Kidney (tissue), 14 donors: ENCODE results near the gene GFPT2. TPM values are rescaled to one million over a fixed set of nuclear protein-coding genes. Genes with fewer than 3 reads are reported as not detected.
A peak's percentile ranks its signal among the peaks of the same experiment; 100 is the strongest.

Experiments
- DNase-seq, 5 donors: peaks; one replicate each; pipeline ENCODE4 v3.0.0-alpha.2; 2013 to 2020
- FAIRE-seq: peaks from 2 replicates; lab custom pipeline; 2012; peaks lifted over from hg19 to GRCh38; lab: Jason Lieb, UNC
- H3K27ac ChIP-seq, 2 donors: one replicate each; pipeline ENCODE4 v1.7.0; 2013; ENCODE audit warnings: low read depth in 2 of 2, low read length in 2 of 2, inconsistent platforms in 1 of 2
- H3K27me3 ChIP-seq: one replicate; pipeline ENCODE4 v1.7.1; 2013; ENCODE audit warnings: low read length, inconsistent platforms; ENCODE audit not compliant: control insufficient read depth, insufficient read depth
- H3K36me3 ChIP-seq, 3 donors: one replicate each; pipeline versions ENCODE4 v1.7.0 to v1.7.1; 2013; ENCODE audit warnings: low read length in 3 of 3, control low read depth in 1 of 3, inconsistent platforms in 1 of 3; ENCODE audit not compliant: insufficient read depth in 3 of 3, control insufficient read depth in 2 of 3
- H3K4me1 ChIP-seq, 3 donors: one replicate each; pipeline versions ENCODE4 v1.7.0 to v1.7.1; 2013; ENCODE audit warnings: low read length in 3 of 3, inconsistent platforms in 1 of 3, low read depth in 1 of 3; ENCODE audit not compliant: control insufficient read depth in 2 of 3, insufficient read depth in 2 of 3
- H3K4me3 ChIP-seq, 3 donors: one replicate each; pipeline versions ENCODE4 v1.7.0 to v1.8.1; 2013; ENCODE audit warnings: low read length in 3 of 3, control low read depth in 1 of 3, inconsistent platforms in 1 of 3
- H3K9ac ChIP-seq, 3 donors: one replicate each; pipeline versions ENCODE4 v1.7.0 to v1.7.1; 2013; ENCODE audit warnings: low read length in 3 of 3, control low read depth in 1 of 3, inconsistent platforms in 1 of 3
- H3K9me3 ChIP-seq, 3 donors: one replicate each; pipeline versions ENCODE4 v1.7.0 to v1.7.1; 2013; ENCODE audit warnings: low read length in 3 of 3, control low read depth in 1 of 3, inconsistent platforms in 1 of 3; ENCODE audit not compliant: control insufficient read depth in 2 of 3, insufficient read depth in 1 of 3
- CTCF ChIP-seq: IDR thresholded peaks from 3 replicates; pipeline ENCODE4 v1.5.1; 2012; ENCODE audit warnings: mild to moderate bottlenecking, moderate library complexity, borderline replicate concordance; ENCODE audit not compliant: insufficient read depth; ENCODE audit errors: extremely low read depth
- intact Hi-C: fragments of 100-400 bp; cut with DNase I; formaldehyde crosslinking; loops from one replicate; pipeline ENCODE4 v1.11.1; 2022
- polyA plus RNA-seq: library from polyadenylated mRNA; stranded (reverse); fragments of 350-450 nt; fragmentation: Illumina TruSeq; extraction: RNeasy Lipid Tissue Mini Kit (QIAGEN cat#74804); gene quantifications from one replicate; pipeline ENCODE4 v1.2.3, GENCODE V29; 2014; ENCODE audit warnings: low read depth, low replicate concordance; ENCODE audit not compliant: insufficient read depth
- total RNA-seq: library from RNA; stranded (reverse); fragmentation: NEBNext Ultra II Directional; extraction: Animal tissue kit (Norgen Biotek cat#: 25700); gene quantifications from one replicate; pipeline ENCODE4 v1.2.1, GENCODE V29; 2021
- donor health status: control.
- donor health status: control.
- donor health status: control.
- donor health status: control.
- donor health status: control.
- donor health status: DM: yes; HTN: yes; CAD: no.
- donor health status: Normal renal cell carcinoma (clear cell type).

The GFPT2 gene
- total and polyA plus RNA-seq, 2 donors from 2014 or later = 2.7 to 15.9 TPM

GRCh38 chr5:180289433-180289832 lies 63.7 kb downstream of the GFPT2 start:
- H3K9me3 ChIP-seq = no peaks in the 10 kb centered on the region
- intact Hi-C loops = no loop called here

GRCh38 chr5:180287868-180288267 lies 65.3 kb downstream of the GFPT2 start:
- Histone ChIP-seq H3K9ac (no peak overlapping the region), H3K4me3 (no peak overlapping the region), H3K27ac (no peak overlapping the region), H3K27me3 (no peaks in the 10 kb centered on the region), H3K36me3 (no peaks in the 10 kb centered on the region), H3K9me3 (no peaks in the 10 kb centered on the region), H3K4me1 (peaks cover 0 to 10% (median 0%) of the 10 kb centered on the region in 3 donors)
- intact Hi-C loops = no loop called here
- FAIRE-seq (no peak), DNase-seq (no peak)
- no peak for TF ChIP-seq CTCF

More at GRCh38 chr5:180289433-180289832, 63.7 kb downstream of the GFPT2 start:
- no peak overlapping the region for H3K27ac ChIP-seq
- no peaks in the 10 kb centered on the region for H3K36me3 ChIP-seq
- H3K9ac ChIP-seq = no peak overlapping the region
- no peaks in the 10 kb centered on the region for H3K27me3 ChIP-seq
- no peak overlapping the region for H3K4me3 ChIP-seq
- peaks cover 0 to 16% (median 0%) of the 10 kb centered on the region in 3 donors for H3K4me1 ChIP-seq
- TF ChIP-seq CTCF = no peak
- DNase-seq = peak in 3 of 5 donors; percentile 26 to 44 (median 27)
- FAIRE-seq = no peak

- Histone ChIP-seq H3K4me3 (no peak overlapping the region), H3K36me3 (no peaks in the 10 kb centered on the region), H3K27ac (no peak overlapping the region), H3K9me3 (no peaks in the 10 kb centered on the region), H3K9ac (no peak overlapping the region), H3K27me3 (no peaks in the 10 kb centered on the region), H3K4me1 (peaks cover 0 to 10% (median 0%) of the 10 kb centered on the region in 3 donors)
- DNase-seq (no peak), FAIRE-seq (no peak)
- no peak for TF ChIP-seq CTCF
- intact Hi-C loops = no loop called here
Measured at GRCh38 chr5:180287404-180287803, 65.7 kb downstream of the GFPT2 start.

GRCh38 chr5:180284149-180284548 lies 69.0 kb downstream of the GFPT2 start:
- TF ChIP-seq CTCF = no peak
- FAIRE-seq = no peak
- intact Hi-C loops = no loop called here
- H3K9ac ChIP-seq = no peak overlapping the region
- H3K4me1 ChIP-seq = no peaks in the 10 kb centered on the region
- no peak overlapping the region for H3K4me3 ChIP-seq
- DNase-seq = no peak
- H3K27me3 ChIP-seq = no peaks in the 10 kb centered on the region
- H3K9me3 ChIP-seq = no peaks in the 10 kb centered on the region
- H3K27ac ChIP-seq = no peak overlapping the region
- peaks cover 0 to 10% (median 3%) of the 10 kb centered on the region in 3 donors for H3K36me3 ChIP-seq
